NCI-H524 treated with DMSO at 0.1 percent for 48 hours (cell line): ENCODE measurements around the gene ATP6V0E2.

Experiments
- DNase-seq: peaks from one replicate; lab custom pipeline; 2025; lab: John Stamatoyannopoulos, UW

The ATP6V0E2 gene

DNA sequence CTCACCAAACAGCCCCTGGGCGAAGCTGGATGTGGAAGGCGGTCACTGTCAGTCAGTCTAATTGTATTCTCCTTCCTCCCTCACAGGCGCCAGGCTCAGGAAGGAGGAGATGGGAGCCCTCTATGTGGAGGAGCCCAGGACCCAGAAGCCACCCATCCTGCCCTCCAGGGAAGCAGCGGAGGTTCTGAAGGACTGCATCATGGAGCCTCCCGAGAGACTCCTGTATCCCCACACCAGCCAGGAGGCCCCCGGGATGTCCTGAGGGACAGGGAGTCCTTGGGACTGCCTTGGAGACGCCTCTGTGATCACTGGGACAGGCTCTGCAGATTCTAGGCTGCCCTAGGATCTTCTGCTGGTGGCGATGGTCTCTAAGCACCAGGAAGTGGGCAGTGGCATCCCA, 9.7 kb upstream of the ATP6V0E2 start:
- no peak for DNase-seq

DNA sequence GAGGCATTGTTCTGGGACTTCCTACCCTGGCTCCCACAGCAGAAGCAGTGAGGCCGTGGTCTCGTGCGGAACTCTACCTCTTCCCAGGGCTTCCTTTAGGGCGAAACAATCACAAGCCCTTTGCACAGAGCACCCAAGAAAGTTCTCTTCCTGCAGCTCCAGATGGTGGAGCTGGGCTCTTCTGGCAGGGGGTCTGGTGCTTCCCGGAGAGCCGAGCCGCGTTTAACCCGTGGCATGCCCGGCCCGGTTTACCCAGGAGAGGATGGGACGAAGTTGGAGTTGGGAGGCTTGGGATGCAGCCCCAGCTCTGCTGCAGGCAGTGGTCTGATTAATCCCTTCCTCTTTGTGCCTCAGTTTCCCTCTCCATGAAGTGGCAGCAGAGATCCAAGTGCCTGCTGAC, 9.0 kb upstream of the ATP6V0E2 start:
- no peak for DNase-seq

DNA sequence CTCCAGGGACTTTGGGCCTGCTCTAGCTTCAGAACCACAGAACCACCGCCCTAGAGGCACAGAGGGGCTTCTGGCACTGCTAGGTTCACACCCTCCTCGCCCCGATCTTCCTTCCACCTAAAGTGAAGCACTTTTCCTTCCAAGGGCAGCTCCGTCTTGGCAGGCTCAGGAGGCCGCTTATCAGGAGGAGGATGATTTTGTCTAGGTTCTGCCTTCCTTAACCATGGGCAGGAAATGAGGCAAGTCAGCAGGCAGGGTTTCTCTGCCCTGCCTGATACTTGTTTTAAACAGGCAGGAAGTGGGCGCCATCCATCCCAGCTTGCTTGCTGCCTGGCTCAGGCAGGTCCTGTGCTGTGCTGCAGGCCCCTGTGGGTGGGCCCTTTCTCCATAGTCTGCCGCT, 8.3 kb upstream of the ATP6V0E2 start:
- no peak for DNase-seq

DNA sequence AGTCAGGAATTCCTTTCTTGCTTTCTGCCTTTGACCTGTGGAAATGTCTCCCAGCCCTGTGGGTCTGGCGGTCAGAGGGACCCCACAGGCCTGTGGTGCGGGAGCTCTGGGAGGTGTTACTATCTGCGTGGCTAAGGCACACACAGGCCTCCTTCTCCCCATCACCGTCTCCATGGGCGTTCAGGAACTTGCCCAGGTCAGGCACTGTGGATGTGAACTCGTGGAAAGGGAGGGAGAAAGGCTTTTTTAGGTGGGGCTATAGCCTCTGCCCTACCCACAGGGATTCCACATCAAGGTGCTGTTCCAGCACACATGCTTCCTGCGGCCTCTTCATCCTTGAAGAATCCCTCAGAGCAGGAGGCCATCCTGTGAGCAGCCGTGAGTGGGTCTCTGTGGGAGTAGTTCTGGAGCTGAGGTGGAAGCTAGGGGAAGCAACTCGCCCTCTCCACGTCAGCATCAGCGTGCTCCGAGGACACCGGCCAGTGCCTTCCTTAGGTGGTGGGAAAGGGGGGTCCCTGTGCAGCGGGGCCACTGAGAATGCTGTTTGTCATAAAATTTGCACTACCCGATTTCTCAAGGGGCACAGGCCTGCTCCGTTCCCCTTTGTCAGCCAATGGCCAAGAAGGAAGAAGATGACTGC, 7.5 kb upstream of the ATP6V0E2 start:
- DNase-seq = no peak

DNA sequence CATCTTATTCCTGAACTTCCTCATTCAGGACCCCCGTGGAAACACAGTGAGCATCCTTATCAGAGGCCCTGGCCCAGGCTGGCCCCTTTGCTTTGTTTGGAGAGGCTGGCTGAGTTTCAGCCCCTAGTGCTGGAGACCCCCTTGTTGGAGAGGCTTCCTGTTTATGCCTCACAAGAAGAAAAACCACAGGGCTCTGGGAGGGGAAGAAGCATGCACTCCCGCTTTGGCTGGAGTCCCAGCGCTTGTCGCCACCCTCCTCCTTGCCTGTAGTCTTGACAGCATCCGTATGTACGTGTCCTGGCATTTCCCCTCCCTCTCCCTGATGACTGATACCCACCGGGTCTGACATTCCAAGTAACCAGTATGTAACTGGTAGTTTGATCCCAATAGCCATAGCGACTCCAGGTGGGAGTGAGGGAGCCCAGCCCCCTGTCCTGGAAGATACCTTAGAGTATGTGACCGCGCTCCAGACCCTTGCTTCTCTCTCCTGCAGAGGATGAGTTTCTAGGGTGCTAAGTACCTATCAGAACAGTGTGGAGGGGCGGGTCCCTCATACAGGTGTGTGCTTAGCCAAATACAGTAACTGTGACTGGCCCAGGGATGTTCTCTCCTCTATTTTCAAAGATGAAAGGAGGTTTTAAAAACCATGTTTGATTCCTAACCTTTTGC, 6.9 kb upstream of the ATP6V0E2 start:
- DNase-seq = no peak

DNA sequence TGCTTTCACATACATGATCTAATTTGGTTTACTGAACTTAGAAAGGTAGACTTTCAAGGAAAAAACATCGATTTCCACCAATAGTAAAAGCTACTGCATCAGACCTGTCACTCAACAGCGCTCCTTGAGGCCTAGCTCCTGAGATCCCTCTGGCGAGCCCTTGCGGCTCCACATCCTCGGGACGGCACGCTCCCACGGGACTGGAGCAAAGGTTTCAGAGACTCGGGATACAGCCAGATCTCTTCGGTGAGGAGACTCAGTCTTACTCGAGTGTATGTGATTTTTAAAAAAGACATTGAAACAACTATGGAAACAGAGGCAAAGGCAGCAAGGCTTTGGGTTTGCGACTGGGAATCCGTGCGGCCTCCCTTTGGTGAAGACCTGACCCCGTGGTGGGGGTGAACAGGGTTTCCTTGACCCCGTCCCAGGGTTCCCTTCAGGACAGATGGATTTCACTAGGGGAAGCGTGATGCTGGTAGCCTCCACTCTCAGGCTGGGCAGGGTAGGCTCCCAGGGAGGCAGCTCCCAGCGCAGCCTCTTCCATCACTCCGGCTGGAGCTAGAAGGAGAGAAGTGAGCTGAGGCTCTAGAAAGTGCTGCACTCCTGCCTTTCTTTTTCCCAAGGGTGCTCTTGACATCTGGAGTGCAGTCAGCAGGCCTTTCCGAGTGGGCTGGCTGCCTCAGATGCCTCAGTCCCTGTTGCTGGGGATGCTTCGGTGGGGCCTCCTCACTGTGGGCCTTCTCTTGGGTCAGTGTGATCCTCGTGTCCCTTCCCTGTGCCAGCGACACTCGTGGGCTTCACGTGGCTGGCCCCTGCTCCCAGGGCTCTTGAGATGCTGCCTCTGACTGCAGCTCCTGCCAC, 5.8 kb upstream of the ATP6V0E2 start:
- no peak for DNase-seq

DNA sequence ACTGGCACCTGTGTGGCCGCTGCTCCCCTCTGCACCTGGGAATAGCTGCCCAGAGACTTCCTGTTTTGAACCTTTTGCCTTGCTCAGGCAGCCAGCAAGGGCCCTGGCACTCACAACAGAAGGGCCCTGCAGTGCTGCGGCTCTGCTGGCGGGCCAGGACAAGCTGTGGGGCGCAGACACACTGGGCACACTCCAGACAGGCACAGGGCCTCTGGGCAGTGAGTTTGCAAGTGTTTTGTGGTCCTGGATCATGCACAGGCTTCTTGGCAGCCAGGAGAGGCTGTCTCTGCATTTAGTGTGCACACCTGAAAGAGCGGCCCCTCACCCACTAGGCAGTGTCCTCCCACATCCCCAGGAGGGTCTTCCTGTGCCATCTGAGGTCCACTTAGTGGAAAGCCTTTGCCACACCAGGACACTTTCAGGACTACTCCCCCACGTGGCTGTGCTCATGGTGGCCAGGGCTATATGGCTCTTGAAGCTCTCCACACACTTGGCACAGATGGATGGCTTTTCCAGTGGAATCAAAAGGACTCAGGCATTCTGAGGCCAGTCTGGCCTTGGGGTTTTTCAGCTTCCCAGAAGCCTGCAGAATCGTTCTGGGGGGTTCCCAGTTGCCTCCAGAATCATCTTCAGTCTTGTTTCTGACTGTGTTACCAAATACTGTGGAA, 5.0 kb upstream of the ATP6V0E2 start:
- no peak for DNase-seq

DNA sequence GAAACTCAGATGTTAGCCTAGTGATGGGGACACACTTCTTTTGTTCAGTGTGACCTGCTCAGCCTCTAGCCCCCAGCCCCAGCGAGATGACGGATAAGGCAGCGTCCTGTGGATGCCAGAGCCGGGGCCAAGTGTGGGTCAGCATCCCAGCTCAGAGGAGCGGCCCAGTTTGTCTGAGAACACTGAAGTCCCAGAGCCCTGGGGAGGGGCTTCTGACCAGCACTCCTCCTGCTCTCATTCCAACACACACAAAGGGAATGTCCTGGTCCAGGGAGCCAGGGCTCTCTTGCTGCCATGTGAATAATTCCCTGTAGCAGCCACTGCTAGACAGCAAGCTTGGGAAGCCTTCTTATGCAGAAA, 4.5 kb upstream of the ATP6V0E2 start:
- DNase-seq = no peak

DNA sequence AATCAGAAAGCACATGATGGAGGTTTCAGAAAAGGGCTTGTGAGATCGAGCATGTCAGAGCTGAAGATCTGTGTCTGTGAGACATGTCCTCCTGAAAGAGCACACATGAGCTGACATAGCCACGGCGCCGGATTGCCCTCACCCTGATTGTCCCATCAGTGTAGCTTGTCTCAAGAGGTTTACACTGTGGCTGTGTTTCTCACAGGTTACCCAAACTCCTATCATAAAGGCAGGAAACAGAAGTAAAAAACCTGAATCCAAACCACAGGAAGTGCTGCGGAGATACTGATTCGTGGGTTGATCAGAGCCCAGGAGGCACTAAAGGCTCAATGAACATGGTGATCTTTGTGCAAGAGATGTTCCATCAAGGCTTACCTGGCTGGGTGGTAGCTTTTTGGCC, 3.9 kb upstream of the ATP6V0E2 start:
- no peak for DNase-seq

DNA sequence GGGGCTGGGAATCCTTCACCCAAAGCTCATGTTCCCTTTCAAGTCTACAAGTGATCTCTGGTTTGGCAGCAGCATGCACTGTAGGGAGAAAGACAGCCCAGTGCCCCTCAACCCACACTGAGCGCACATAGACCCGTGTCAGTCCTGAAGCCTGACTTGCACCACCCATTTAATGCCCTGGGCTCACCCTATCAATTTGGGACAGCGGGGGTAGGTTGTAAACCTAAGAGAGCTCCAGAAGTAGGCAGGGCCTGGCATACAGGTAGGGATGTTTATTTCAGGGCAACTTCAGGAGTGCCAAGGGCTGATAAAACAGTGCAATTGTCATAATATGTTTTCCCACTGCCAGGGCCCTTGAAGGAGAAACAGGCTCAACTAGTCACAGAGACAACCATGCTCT, 3.5 kb upstream of the ATP6V0E2 start:
- DNase-seq = no peak

DNA sequence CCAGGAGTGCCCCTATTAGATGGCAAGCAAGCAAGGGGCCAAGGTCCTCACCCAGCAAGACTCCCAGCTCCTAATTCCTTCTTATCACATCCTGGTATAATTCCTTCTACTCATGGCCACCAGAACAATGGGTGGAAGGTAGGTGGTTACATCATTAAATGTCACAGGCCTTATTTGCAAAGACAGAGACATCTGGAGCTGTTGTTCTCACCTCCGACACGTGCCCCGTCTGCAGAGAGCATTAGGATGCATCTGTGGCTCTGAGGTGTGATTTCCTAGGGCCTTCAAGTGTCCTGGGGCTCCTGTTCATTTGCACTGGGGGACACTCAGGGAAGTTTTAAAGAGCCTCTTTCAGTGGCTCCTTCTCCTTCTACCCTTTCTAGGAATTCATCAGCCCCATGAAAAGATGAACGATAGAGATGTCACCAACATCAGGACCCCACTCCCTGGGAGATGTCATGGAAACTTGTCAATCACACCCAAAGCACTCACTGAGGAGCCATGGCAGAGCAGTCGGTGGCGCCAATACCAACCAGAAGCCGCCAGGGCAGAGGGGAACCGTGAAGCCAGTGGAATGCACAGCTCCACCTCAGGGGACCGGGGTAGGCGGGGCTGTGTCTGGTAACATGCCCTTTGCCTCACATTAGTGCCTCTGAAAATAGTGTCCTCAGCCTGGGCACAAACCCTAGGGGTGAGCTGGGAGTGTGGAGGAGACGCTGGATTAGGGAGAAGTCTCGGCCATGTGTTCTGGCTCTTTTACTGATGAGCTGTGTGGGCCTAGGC, 2.9 kb upstream of the ATP6V0E2 start:
- DNase-seq = no peak

DNA sequence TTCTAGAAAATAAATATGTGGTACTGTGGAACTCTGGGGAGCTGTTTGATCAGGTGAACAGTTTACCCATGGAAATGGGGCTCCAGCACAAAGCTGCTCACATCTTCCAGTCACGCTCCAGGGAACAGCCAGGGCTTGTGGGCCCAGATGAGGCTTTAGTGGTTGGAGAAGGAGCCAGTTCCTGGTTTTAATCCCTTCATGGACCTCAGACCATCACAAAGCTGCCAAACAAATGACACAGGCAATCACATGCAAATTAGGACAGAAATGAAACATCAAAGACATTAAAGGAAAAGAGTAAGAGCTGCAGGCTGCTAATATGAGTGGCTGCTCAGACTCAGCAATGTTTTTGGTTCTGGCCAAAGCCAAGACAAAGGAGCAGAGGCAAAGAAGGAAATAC, 2.2 kb upstream of the ATP6V0E2 start:
- no peak for DNase-seq

DNA sequence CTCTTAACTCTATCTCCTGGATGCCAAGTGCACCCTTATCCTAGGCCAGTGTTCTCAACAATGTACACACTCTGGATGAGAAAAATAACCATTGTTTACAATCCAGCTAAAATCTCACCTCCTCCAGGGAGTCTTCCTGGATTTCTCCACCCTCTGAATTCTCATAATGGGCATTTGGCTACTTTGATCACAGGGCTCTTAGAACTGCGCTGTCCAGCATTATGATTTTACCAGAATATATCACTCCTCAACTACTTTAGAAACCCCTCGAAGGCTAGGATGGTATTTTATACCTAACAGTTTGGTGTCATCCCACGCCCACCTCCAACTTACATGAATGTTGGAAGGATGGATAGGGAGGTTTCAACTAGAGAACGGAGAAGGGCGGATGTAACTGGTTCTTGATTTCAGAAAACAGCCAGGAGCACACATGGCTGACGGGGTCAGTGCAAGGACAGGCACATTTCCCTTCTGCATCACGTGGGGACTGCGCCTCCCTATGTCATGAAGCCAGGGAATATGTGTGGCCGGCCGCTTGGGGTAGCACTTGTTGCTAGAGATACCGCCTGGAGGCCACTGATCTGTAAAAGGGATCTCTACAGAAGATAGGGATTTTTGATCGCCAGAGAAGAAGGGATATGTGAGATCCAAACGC, 1.2 kb upstream of the ATP6V0E2 start:
- peak; percentile 21 for DNase-seq

DNA sequence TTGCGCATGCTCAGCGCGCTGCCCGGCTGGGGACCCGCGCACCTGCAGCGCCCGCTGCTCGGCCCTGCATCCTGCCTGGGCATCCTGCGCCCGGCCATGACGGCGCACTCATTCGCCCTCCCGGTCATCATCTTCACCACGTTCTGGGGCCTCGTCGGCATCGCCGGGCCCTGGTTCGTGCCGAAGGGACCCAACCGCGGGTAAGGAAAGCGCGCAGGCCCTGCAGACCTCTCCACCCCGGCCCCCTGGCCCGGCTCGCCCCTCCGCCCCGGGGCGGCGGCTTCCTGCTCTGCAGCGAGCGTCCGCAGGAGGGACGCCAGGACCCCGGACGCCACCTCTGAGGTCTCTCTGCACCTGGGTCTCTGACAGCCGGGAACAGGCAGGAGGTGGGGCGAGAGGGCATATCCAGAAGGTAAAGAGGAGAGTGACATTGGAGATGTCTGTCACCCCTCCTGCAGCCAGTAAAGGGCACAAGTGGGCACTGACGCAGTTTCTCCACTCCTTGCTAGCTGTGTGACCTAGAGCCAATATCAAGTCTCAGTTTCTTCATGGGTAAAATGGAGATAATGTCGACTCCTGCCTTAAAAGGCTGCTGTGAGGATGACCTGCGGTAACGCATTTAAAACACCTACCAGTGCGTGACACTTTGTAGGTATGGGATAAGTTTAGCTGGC, 338 bp downstream of the ATP6V0E2 start:
- no peak for DNase-seq

DNA sequence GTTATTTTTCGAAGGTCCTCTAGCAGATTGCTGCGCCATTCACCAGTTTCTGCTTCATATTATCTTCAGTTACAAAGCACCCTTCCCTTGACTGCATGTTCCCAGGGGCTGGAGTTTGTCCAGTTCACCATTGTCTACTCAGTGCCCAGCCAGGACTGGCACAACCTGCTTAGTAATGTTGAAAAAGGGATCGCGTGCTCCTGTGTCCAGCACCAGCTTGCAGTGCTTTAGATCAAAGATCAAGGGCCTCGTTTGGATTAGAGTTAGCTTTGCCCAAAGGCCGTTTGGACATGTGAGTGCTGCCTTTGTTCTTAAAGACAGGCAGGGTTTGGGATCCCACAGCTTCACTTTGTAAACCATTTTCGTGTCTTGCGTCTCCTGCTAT, 867 bp downstream of the ATP6V0E2 start:
- no peak for DNase-seq

DNA sequence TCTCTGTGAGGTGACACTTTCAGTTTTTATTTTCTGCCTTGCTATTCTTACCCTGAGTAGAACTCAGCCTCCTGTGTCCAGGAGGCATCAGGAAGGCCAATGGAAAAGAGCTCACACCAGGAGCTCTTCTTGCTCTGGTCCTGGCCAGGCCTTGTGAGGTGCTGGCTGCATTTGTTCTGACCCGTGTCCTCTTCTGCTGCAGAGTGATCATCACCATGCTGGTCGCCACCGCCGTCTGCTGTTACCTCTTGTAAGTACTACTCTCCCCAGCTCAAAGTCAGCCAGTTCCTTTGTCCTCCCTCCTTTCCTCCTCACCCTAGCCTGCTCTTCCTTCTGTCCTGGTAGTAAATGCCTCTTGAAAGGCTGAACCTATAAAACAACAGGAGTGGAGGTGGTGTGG, 1.6 kb downstream of the ATP6V0E2 start:
- DNase-seq = no peak

DNA sequence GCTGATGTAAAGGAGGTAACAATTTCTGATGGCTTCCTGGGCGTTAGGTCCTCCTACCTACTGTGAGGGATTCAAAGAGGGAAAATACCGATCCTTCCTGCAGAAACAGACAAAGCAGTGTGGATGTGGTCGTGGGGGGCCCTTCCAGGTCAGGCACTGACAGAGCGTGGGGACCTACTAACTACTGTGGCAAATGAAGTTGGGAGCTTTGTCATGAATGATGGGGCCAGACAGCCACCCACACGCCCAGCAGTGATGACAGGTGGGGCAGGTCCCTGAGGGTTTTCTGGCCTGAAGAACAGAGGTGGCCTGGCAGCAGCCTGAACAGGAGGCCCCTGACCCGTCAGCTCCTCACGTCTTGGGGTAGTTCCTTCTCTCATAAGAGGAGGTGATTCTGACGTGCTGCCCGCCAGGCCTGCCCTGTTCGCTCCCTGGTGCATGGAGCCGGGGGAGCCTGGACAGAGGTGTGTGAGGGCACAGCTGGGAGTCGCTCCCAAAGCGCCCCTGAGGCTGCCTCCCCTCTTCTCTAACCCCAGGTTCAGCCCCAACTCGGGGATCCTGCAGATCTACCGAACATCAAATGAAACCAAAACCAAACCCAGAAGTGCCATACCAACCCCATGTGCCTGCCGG, 4.2 kb downstream of the ATP6V0E2 start:
- no peak for DNase-seq

DNA sequence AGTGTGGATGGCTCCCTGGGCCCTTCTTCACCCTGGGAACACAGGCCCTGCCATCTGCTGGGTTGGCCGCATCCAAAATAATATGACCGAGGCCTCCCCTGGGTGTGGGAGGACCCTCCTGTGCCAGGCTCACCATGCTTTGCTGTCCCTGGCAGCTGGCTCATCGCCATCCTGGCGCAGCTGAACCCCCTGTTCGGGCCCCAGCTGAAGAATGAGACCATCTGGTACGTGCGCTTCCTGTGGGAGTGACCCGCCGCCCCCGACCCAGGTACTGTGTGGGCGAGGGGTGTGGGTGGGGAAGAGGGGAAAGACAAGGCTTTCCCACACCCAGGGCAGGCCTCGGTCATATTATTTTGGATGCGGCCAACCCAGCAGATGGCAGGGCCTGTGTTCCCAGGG, 4.8 kb downstream of the ATP6V0E2 start:
- peak; percentile 12 for DNase-seq

DNA sequence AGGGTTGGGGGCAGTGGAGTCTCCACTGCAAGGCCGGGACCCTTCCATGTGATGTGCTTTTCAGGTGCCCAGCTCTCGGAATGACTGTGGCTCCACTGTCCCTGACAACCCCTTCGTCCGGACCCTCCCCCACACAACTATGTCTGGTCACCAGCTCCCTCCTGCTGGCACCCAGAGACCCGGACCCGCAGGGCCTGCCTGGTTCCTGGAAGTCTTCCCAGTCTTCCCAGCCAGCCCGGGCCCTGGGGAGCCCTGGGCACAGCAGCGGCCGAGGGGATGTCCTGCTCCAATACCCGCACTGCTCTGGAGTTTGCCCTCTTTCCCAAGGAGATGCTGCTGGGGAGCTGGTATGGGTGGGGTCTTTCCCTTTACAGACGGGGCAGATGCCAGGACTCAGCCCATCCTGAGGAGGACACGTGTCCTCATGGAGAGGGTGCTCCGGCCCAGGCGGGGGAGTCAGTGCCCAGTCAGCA, 5.5 kb downstream of the ATP6V0E2 start:
- no peak for DNase-seq
